ENCODE measurements around the gene TMEM9. TPM values are rescaled to one million over a fixed set of nuclear protein-coding genes. Genes with fewer than 3 reads are reported as not detected.

The TMEM9 gene
- total RNA-seq, 2 experiments from 2014 or later, result 28.5 to 35.9 TPM

- intact Hi-C loops (cut with micrococcal nuclease; ENCODE audit: unreplicated experiment), result no loop called here
- H3K4me2 ChIP-seq (ENCODE audit: low read length), result no peak overlapping the region
- no peaks in the 10 kb centered on the region for H3K9me2 ChIP-seq (ENCODE audit: insufficient read depth, low read length)
- H3K36me3 ChIP-seq (ENCODE audit: insufficient read depth, low read length), result peaks cover 40% of the 10 kb centered on the region; the same call in 1 of the 2 replicates
- CTCF ChIA-PET (ENCODE audit: unreplicated experiment), result no interaction called here
- no TSS peak for BruUV-seq (replicated peaks)
- no peaks in the 10 kb centered on the region for H3K9me3 ChIP-seq (ENCODE audit: low read length)
- TF ChIP-seq EZH2phosphoT487 (IDR thresholded peaks at IDR 0.05; ENCODE audit: borderline replicate concordance, low read depth, low read length) (no peak), CTCF (conservative IDR thresholded peaks at IDR 0.05; ENCODE audit: low read length) (no peak)
- no peak overlapping the region for H3K27ac ChIP-seq (ENCODE audit: low read depth, low read length, poor library complexity, severe bottlenecking)
- H3K4me3 ChIP-seq (ENCODE audit: low read depth, low read length, poor library complexity, severe bottlenecking), result no peak overlapping the region
- no peaks in the 10 kb centered on the region for H3K79me2 ChIP-seq (ENCODE audit: insufficient read depth, low read depth, low read length)
- DNase-seq (ENCODE audit: low spot score), result no peak
- no peaks in the 10 kb centered on the region for H3K4me1 ChIP-seq (ENCODE audit: insufficient read depth, low read length, poor library complexity, severe bottlenecking)
- POLR2A ChIA-PET, result interaction anchor here (0.7 kb wide), 1 partner anchor 73 kb away, joined by 3 read pairs; no protein-coding TSS in a partner anchor
- H2AFZ ChIP-seq (ENCODE audit: low read length), result no peak overlapping the region
- H4K20me1 ChIP-seq (ENCODE audit: insufficient read depth, low read length), result no peaks in the 10 kb centered on the region
Observed at GRCh38 chr1:201144701-201145100, 9.6 kb downstream of the TMEM9 start.

- no TSS peak for BruUV-seq (replicated peaks)
- H3K4me3 ChIP-seq (ENCODE audit: low read depth, low read length, poor library complexity, severe bottlenecking), result no peak overlapping the region
- no peak overlapping the region for H3K4me2 ChIP-seq (ENCODE audit: low read length)
- H4K20me1 ChIP-seq (ENCODE audit: insufficient read depth, low read length), result no peaks in the 10 kb centered on the region
- intact Hi-C loops (cut with micrococcal nuclease; ENCODE audit: unreplicated experiment), result no loop called here
- TF ChIP-seq CTCF (conservative IDR thresholded peaks at IDR 0.05; ENCODE audit: low read length), result no peak
- TF ChIP-seq EZH2phosphoT487 (IDR thresholded peaks at IDR 0.05; ENCODE audit: borderline replicate concordance, low read depth, low read length), result no peak
- DNase-seq (ENCODE audit: low spot score), result no peak
- no peaks in the 10 kb centered on the region for H3K9me3 ChIP-seq (ENCODE audit: low read length)
- ChIA-PET CTCF (ENCODE audit: unreplicated experiment) (no interaction called here), POLR2A (no interaction called here)
- peaks cover 37% of the 10 kb centered on the region; the same call in 1 of the 2 replicates for H3K36me3 ChIP-seq (ENCODE audit: insufficient read depth, low read length)
- no peaks in the 10 kb centered on the region for H3K4me1 ChIP-seq (ENCODE audit: insufficient read depth, low read length, poor library complexity, severe bottlenecking)
- no peaks in the 10 kb centered on the region for H3K79me2 ChIP-seq (ENCODE audit: insufficient read depth, low read depth, low read length)
- no peak overlapping the region for H3K27ac ChIP-seq (ENCODE audit: low read depth, low read length, poor library complexity, severe bottlenecking)
- no peak overlapping the region for H2AFZ ChIP-seq (ENCODE audit: low read length)
- H3K9me2 ChIP-seq (ENCODE audit: insufficient read depth, low read length), result no peaks in the 10 kb centered on the region
Observed at GRCh38 chr1:201143726-201144635, 10.3 kb downstream of the TMEM9 start.

All from OCI-LY7 (cell line).